T-cell (primary cell): Measurements from ENCODE around the gene PRKN. TPM values are rescaled to one million over a fixed set of nuclear protein-coding genes. Genes with fewer than 3 reads are reported as not detected.

Experiments
- ATAC-seq, 4 experiments: fragments of 200-7000 bp in 3 of 4; fragments of 150-1000 bp in 1 of 4; cut with Tn5 transposase; replicated peaks in 1 of 4; 1 replicate in 3 of 4; 2 replicates in 1 of 4; pipeline ENCODE4 v1.10.0; 2021; ENCODE audit warnings: moderate library complexity in 3 of 4, mild to moderate bottlenecking in 2 of 4, moderate number of reproducible peaks in 1 of 4
- CTCF ChIA-PET, 2 donors: fragments of 300-600 bp; sonication (Branson Sonifier 250); formaldehyde crosslinking; loops; one replicate each; lab custom pipeline; 2022; ENCODE audit warnings: antibody characterized with exemption in 2 of 2; lab: Charles Lee
- POLR2A ChIA-PET, 2 donors: fragments of 300-600 bp; sonication (Branson Sonifier 250); formaldehyde crosslinking; loops; one replicate each; lab custom pipeline; 2022; ENCODE audit warnings: antibody characterized with exemption in 2 of 2; lab: Charles Lee
- DNase-seq, 35 experiments: peaks; one replicate each; pipeline versions ENCODE4 v3.0.0 to v3.0.0-alpha.2; 2013 to 2023
- H3K27ac ChIP-seq: one replicate; pipeline ENCODE4 v1.5.1; 2013; ENCODE audit warnings: low read length
- H3K27me3 ChIP-seq, 2 experiments: replicated peaks in 1 of 2; 1 replicate in 1 of 2; 2 replicates in 1 of 2; pipeline versions ENCODE4 v1.6.1 to v1.7.0; 2013; ENCODE audit warnings: low read length in 1 of 2, mixed read lengths in 1 of 2; ENCODE audit not compliant: control insufficient read depth in 2 of 2, insufficient read depth in 2 of 2; ENCODE audit errors: extremely low read depth in 1 of 2
- H3K36me3 ChIP-seq, 2 donors: 1 replicate in 1 of 2; 2 replicates in 1 of 2; pipeline versions ENCODE4 v1.6.1 to v1.7.0; 2013; ENCODE audit warnings: low read length in 1 of 2; ENCODE audit not compliant: control insufficient read depth in 2 of 2, insufficient read depth in 1 of 2; ENCODE audit errors: extremely low read depth in 1 of 2
- H3K4me1 ChIP-seq, 2 experiments: 1 replicate in 1 of 2; 2 replicates in 1 of 2; pipeline versions ENCODE4 v1.6.1 to v1.7.0; 2013; ENCODE audit warnings: low read length in 2 of 2, mixed read lengths in 1 of 2; ENCODE audit not compliant: insufficient read depth in 2 of 2, control insufficient read depth in 1 of 2; ENCODE audit errors: extremely low read depth in 1 of 2
- H3K4me3 ChIP-seq, 2 donors: 1 replicate in 1 of 2; 2 replicates in 1 of 2; pipeline versions ENCODE4 v1.5.1 to v1.7.0; 2013; ENCODE audit warnings: mild to moderate bottlenecking in 2 of 2, low read length in 1 of 2, moderate library complexity in 1 of 2; ENCODE audit not compliant: control insufficient read depth in 1 of 2; ENCODE audit errors: extremely low read depth in 1 of 2
- H3K9me3 ChIP-seq: 2 replicates; pipeline ENCODE4 v1.7.0; 2013
- H3K27ac Mint-ChIP-seq, 2 donors: one replicate each; pipeline ENCODE4 v1.8.0; 2020 to 2021; ENCODE audit warnings: mild to moderate bottlenecking in 2 of 2, mixed read lengths in 2 of 2
- H3K27me3 Mint-ChIP-seq, 2 donors: one replicate each; pipeline ENCODE4 v1.8.0; 2021 to 2022; ENCODE audit warnings: mixed read lengths in 2 of 2
- H3K36me3 Mint-ChIP-seq: one replicate; pipeline ENCODE4 v1.8.0; 2021; ENCODE audit warnings: mixed read lengths
- H3K4me1 Mint-ChIP-seq, 3 donors: one replicate each; pipeline ENCODE4 v1.8.0; 2020 to 2022; ENCODE audit warnings: mixed read lengths in 3 of 3, mild to moderate bottlenecking in 1 of 3
- H3K4me3 Mint-ChIP-seq, 3 donors: one replicate each; pipeline ENCODE4 v1.8.0; 2020 to 2022; ENCODE audit warnings: mild to moderate bottlenecking in 3 of 3, mixed read lengths in 3 of 3, moderate library complexity in 3 of 3
- H3K9me3 Mint-ChIP-seq, 3 donors: one replicate each; pipeline ENCODE4 v1.8.0; 2020 to 2022; ENCODE audit warnings: mixed read lengths in 3 of 3
- WGBS: methylation state at CpG from one replicate; pipeline ENCODE4 v1.1.5; 2013; ENCODE audit warnings: missing lambda C conversion rate; ENCODE audit not compliant: insufficient coverage; 5-methylcytosine and 5-hydroxymethylcytosine counted together
- total RNA-seq, 35 experiments: library from RNA in 6 of 35; stranded (reverse) in 6 of 35; fragments of 120-200 nt in 1 of 35; gene quantifications; one replicate each; pipeline versions ENCODE4 v1.2.1 to v1.2.4 and lab custom pipeline; 2013 to 2026

The PRKN gene
- total RNA-seq, 5 donors from 2014 or later (not counting 1 experiment from before 2014, with no cell fraction given): 3.4 to 7.7 (median 6.1) TPM

GRCh38 chr6:162620073-162620472, 107.5 kb downstream of the PRKN start:
- DNase-seq (no peak), ATAC-seq (no peak)
- H3K27me3 ChIP-seq: no peaks in the 10 kb centered on the region
- Mint-ChIP-seq H3K27me3 (no peaks in the 10 kb centered on the region), H3K27ac (no peak overlapping the region), H3K9me3 (peaks cover 0 to 4% (median 0%) of the 10 kb centered on the region in 3 donors), H3K4me3 (no peak overlapping the region), H3K36me3 (peaks cover 3% of the 10 kb centered on the region), H3K4me1 (peaks cover 0 to 4% (median 3%) of the 10 kb centered on the region in 3 donors)
- ChIA-PET CTCF (no interaction called here), POLR2A (no interaction called here)
- WGBS: no CpG with 5 or more reads among the region's 2 CpGs
- H3K9me3 ChIP-seq: no peaks in the 10 kb centered on the region
- H3K4me3 ChIP-seq: no peak overlapping the region
- no peaks in the 10 kb centered on the region for H3K36me3 ChIP-seq
- no peaks in the 10 kb centered on the region for H3K4me1 ChIP-seq
- H3K27ac ChIP-seq: no peak overlapping the region

GRCh38 chr6:162618448-162619002, 109.0 kb downstream of the PRKN start:
- DNase-seq (no peak), ATAC-seq (no peak)
- no peak overlapping the region for H3K27ac Mint-ChIP-seq
- Histone ChIP-seq H3K27ac (no peak overlapping the region), H3K27me3 (no peaks in the 10 kb centered on the region), H3K9me3 (no peaks in the 10 kb centered on the region), H3K4me1 (no peaks in the 10 kb centered on the region), H3K36me3 (no peaks in the 10 kb centered on the region), H3K4me3 (no peak overlapping the region)
- H3K9me3 Mint-ChIP-seq: peaks cover 0 to 4% (median 0%) of the 10 kb centered on the region in 3 donors
- no peaks in the 10 kb centered on the region for H3K27me3 Mint-ChIP-seq
- ChIA-PET POLR2A (no interaction called here), CTCF (no interaction called here)
- 100% methylated on average over 3 of the region's 6 CpGs for WGBS
- H3K36me3 Mint-ChIP-seq: no peaks in the 10 kb centered on the region
- H3K4me1 Mint-ChIP-seq: peaks cover 0 to 4% (median 3%) of the 10 kb centered on the region in 3 donors
- no peak overlapping the region for H3K4me3 Mint-ChIP-seq

- no peak overlapping the region for H3K4me3 Mint-ChIP-seq
- no peak overlapping the region for H3K27ac ChIP-seq
- H3K4me1 Mint-ChIP-seq: no peaks in the 10 kb centered on the region
- no peaks in the 10 kb centered on the region for H3K9me3 ChIP-seq
- no CpG with 5 or more reads among the region's 2 CpGs for WGBS
- H3K27me3 Mint-ChIP-seq: no peaks in the 10 kb centered on the region
- ChIA-PET CTCF (no interaction called here), POLR2A (no interaction called here)
- H3K36me3 Mint-ChIP-seq: peaks cover 4% of the 10 kb centered on the region
- no peaks in the 10 kb centered on the region for H3K36me3 ChIP-seq
- DNase-seq (no peak), ATAC-seq (no peak)
- no peaks in the 10 kb centered on the region for H3K9me3 Mint-ChIP-seq
- no peak overlapping the region for H3K27ac Mint-ChIP-seq
- H3K4me1 ChIP-seq: no peaks in the 10 kb centered on the region
- no peaks in the 10 kb centered on the region for H3K27me3 ChIP-seq
- no peak overlapping the region for H3K4me3 ChIP-seq
Measured at GRCh38 chr6:162615016-162615705, 112.4 kb downstream of the PRKN start.

- no peak overlapping the region for H3K4me3 Mint-ChIP-seq
- no peak for DNase-seq
- POLR2A ChIA-PET: no interaction called here
- no peak for ATAC-seq
- no peaks in the 10 kb centered on the region for H3K27me3 Mint-ChIP-seq
- CTCF ChIA-PET: no interaction called here
- no peaks in the 10 kb centered on the region for H3K9me3 Mint-ChIP-seq
- H3K36me3 Mint-ChIP-seq: peaks cover 4% of the 10 kb centered on the region
- H3K27ac Mint-ChIP-seq: no peak overlapping the region
- Histone ChIP-seq H3K27ac (no peak overlapping the region), H3K4me1 (no peaks in the 10 kb centered on the region), H3K4me3 (no peak overlapping the region), H3K27me3 (no peaks in the 10 kb centered on the region), H3K36me3 (no peaks in the 10 kb centered on the region), H3K9me3 (no peaks in the 10 kb centered on the region)
- H3K4me1 Mint-ChIP-seq: no peaks in the 10 kb centered on the region
- 100% methylated on average over 1 of the region's 2 CpGs for WGBS
Measured at GRCh38 chr6:162613310-162613709, 114.3 kb downstream of the PRKN start.

- H3K27me3 ChIP-seq: no peaks in the 10 kb centered on the region
- Mint-ChIP-seq H3K27me3 (no peaks in the 10 kb centered on the region), H3K4me3 (no peak overlapping the region), H3K9me3 (no peaks in the 10 kb centered on the region), H3K36me3 (peaks cover 4% of the 10 kb centered on the region), H3K27ac (no peak overlapping the region), H3K4me1 (no peaks in the 10 kb centered on the region)
- no peak overlapping the region for H3K27ac ChIP-seq
- no peak for DNase-seq
- no peak for ATAC-seq
- no peaks in the 10 kb centered on the region for H3K4me1 ChIP-seq
- no peaks in the 10 kb centered on the region for H3K9me3 ChIP-seq
- ChIA-PET POLR2A (interaction anchor here in 1 of 2 donors (0.7 kb wide), 1 partner anchor 896 kb away, joined by 3 read pairs; no protein-coding TSS in a partner anchor), CTCF (no interaction called here)
- H3K4me3 ChIP-seq: no peak overlapping the region
- H3K36me3 ChIP-seq: no peaks in the 10 kb centered on the region
- 82% methylated on average over 3 of the region's 4 CpGs for WGBS
Measured at GRCh38 chr6:162612613-162613012, 115.0 kb downstream of the PRKN start.

GRCh38 chr6:162610351-162610750, 117.2 kb downstream of the PRKN start:
- Histone ChIP-seq H3K27me3 (no peaks in the 10 kb centered on the region), H3K9me3 (no peaks in the 10 kb centered on the region), H3K4me3 (no peak overlapping the region), H3K27ac (no peak overlapping the region), H3K4me1 (no peaks in the 10 kb centered on the region), H3K36me3 (no peaks in the 10 kb centered on the region)
- DNase-seq (no peak), ATAC-seq (no peak)
- no peaks in the 10 kb centered on the region for H3K27me3 Mint-ChIP-seq
- ChIA-PET POLR2A (no interaction called here), CTCF (interaction anchor here in 1 of 2 donors (0.6 kb wide), 1 partner anchor 19 kb away, joined by 3 read pairs; no protein-coding TSS in a partner anchor)
- no peaks in the 10 kb centered on the region for H3K4me1 Mint-ChIP-seq
- no peak overlapping the region for H3K27ac Mint-ChIP-seq
- no peaks in the 10 kb centered on the region for H3K9me3 Mint-ChIP-seq
- peaks cover 4% of the 10 kb centered on the region for H3K36me3 Mint-ChIP-seq
- no CpG with 5 or more reads among the region's 5 CpGs for WGBS
- no peak overlapping the region for H3K4me3 Mint-ChIP-seq
